Inferior parietal cortex (tissue), 1 donor: ENCODE results near the gene KRTAP5-3.
A peak's percentile ranks its signal among the peaks of the same experiment; 100 is the strongest.
"Not testable (repeated sequence)": the region's sequence is repeated elsewhere in the genome, so short reads cannot be mapped to it uniquely, and the experiment has no call there.

Source experiments
- DNase-seq: peaks from one replicate; pipeline ENCODE4 v3.0.0-alpha.2; 2016; ENCODE audit errors: extremely low spot score

Gene KRTAP5-3

DNA sequence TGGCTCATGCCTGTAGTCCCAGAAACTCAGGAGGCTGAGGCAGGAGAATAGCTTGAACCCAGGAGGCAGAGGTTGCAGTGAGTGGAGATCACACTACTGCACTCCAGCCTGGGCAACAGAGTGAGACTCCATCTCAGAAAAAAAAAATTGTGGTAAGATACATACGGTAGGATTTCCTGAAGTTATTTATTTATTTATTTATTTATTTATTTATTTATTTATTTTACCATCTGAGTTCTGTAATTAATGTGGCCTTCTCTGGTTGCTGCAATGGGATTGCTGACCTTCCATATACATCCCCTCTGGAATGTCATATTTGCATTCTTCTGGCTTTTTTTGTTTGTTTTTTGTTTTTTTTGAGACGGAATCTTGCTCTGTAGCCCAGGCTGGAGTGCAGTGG, 25.4 kb downstream of the KRTAP5-3 start:
- DNase-seq, result not testable (repeated sequence)

DNA sequence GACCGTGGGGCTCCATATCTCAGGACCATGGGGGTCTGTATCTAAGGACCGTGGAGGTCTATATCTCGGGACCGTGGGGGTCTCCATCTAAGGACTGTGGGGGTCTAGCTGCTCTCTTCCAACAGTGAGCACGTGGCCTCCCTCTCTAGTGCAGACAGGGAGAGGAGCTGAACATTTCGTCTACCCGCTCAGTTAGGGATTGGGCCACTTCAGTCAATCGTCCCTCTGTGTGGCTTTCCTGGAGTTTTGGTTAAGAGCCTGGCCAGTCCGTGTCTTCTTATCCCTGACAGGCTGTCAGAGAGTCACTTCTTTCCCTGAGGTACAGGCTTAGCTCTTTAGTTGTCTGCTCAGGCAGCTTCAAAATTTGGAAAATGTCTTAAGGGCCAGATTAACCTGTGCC, 26.3 kb downstream of the KRTAP5-3 start:
- no peak for DNase-seq

DNA sequence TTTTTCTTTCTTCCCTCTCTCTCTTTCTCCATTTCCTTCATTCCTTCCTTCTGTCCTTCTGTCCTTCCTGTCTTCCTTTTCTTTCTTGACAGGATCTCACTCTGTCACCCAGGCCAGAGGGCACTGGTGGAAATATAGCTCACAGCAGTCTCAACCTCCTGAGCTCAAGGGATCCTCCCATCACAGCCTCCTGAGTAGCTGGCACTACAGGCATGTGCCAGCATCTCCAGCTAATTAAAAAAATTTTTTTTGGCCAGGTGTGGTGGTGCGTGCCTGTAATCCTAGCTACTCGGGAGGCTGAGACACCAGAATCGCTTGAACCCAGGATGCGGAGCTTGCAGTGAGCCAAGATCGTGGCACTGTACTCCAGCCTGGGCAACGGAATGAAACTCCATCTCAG, 31.4 kb downstream of the KRTAP5-3 start:
- DNase-seq, result no peak

DNA sequence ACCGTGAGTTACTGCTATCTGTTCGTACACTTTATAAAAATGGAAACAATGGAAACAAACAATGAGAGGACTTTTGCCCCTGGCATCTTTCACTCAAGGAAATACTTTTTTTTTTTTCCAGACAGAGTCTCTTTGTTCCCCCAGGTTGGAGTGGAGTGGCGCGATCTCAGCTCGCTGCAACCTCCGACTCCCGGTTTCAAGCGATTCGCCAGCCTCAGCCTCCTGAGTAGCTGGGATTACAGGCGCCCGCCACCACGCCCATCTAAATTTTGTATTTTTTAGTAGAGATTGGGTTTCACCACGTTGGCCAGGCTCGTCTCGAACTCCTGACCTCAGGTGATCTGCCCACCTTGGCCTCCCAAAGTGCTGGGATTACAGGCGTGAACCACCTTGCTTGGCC, 32.5 kb downstream of the KRTAP5-3 start:
- DNase-seq, result not testable (repeated sequence)

DNA sequence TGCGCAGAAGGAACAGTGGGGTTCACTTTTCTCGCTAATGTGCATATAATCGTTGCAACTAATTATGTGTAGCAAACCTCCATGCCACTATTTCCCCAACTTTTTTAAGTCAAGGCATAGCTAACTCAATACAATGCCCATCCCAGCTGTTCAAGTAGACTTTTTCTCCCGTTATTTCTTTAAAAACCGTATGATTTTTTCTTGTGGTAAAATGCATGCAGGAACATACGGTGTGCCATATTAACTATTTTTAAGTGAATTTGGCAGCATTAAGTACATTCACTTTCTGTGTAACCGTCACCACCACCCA, 33.4 kb downstream of the KRTAP5-3 start:
- peak; percentile 67 for DNase-seq

DNA sequence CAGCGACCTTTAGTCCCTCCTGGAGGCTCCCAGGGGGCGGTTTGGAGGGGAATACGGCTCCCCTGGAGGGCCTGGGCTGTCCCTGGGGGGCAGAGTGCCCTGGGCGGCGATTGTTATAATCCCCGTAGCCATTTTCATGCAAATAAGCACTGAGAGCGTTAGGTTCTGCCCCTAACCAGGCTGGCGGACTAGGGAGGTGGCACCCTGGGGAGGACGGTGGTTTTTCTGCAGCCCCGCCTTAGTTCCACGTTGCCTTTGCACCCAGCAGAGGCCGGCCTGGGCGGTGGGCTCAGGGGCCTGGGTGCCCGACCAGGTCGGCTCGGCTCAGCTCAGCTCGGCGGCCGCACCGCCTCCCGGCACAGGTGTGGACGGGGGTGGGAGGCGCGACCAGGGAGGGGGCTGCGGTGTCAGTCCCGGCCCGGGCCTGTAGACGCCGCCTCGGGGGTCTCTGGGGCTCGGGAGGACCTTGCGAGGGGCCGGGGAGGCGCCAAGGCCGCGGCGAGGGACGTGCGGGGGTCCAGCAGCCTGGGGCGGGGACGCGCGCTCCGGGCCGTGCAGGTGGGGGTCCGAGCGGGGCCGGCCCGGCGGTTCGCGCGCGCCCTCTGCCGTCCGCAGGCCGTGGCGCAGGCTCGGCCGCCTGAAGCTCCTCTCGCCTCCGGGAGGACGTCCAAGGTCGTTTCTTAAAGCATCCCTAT, 33.9 kb downstream of the KRTAP5-3 start:
- no peak for DNase-seq

DNA sequence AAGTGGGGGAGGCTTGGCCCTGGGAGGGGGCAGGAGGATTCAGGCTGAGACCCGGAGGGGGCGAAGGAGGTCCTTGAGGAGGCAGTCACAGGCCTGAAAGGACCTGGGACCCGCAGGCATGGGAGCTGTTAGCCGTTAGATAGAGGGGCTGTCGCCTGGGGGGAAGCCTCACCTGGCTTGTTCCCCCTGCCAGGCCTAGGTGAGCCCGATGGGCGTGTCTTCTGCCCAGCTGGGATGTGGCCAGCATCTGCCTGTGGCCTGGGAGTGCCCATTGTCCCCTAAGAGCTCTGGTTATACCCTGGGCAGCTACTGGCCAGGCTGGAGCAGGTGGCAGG, 34.4 kb downstream of the KRTAP5-3 start:
- no peak for DNase-seq

DNA sequence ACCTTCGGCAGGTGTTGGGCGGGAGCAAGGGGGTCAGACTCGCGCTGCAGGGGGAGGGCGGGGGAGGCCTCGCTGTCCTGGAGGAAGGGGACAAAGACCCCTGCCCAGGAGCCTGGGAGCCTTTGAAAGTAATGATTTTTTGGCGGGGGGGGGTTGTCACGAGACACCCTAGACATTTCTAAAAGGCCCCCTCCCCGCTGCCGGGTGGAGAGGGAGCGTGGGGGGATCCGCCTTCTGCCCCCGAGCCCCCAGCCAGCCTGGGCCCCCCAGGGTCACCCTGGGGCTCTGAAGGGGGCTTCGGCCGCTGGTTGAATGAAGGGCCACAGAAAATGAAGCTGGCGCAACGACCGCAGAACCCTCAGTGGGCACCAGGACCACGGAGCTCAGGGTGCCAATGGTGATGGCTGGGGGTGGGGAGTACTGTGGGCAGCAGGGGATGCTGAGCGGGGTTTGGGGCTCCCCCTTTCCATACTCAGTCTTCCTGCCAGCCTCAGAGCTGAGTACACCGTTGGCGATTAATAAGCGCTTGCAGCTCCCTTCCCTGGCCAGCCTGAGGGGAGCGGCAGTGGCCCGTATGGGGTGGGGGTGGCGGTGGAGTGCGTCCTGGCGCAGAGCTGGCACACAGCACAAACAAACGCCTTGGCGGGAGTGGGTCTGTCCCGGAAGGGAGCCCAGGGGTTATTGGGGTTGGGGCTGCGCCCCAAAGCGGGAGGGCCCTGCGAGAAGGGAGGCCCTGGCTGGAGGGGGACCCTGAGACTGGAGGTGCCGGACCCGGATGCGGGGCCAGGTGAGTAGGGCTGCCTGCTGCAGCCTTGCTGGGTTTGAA, 35.0 kb downstream of the KRTAP5-3 start:
- DNase-seq, result no peak

DNA sequence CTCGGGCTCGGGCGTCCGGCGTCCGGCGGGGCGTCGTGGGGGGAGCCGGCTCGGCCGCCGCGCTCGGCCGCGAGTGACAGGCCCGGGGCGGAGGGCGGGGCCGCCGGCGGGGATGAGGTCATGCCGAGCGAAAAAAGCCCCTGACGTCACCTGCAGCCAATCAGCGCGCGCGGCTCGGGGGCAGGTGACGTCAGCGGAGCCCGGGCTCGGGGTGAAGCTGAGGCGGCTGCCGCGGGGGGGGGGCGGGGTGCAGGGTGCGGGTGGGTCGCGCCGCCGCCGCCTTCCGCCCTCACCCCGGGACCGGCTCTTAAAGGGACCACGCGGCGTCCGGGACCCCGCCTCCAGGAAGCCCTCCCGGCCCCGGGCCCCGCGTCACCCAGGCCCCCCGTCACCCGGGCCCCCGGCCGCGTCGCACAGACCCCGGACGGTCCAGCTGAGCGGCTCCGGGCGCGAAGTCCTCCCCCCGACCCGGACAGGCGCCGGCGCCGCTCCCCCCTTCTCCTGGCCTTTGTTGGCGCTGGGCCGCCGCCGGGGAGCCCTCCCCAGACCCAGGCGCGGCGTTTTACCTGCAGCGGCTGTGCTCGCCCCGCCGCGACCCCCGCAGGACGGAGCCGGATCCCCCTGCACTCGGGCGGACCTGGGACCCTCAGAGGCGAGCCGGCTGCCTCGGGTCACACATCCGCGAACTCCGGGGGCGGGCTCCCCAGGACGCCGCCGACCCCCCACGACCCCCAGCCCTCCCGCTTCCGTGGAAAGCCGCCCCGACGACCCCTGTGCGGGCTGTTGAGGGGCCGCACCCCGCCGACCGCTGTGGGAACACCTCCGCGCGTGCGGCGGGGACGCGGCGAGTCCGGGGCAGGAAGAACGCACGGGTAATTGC, 35.8 kb downstream of the KRTAP5-3 start, which contains the start of gene DUSP8:
TSS of gene DUSP8 (minus strand) at position 75 of the 880 bp plus-strand sequence. CDS start 6,445 bp downstream, outside the sequence.
- peak; percentile 89 for DNase-seq

DNA sequence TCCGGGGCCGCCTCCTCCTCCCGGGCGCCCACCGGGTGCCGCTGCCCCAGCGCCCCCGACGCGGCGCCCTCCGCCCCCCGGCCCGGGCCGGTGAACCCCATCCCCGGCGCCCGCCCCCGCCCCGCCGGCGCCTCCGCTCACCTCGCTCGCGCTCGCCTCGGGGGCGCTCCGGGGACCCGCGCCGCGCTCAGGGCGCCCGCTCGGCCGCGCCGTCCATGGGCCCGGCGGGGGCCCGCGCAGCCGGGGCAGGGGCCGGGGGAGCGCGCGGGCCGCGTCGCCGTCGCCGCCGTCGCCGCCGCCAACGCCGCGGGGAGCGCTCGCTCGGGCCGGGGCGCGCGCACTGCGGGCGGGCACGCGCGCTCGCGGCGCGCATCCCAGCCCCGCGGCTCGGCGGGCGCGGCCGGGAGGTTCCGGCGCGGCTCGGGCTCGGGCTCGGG, 36.5 kb downstream of the KRTAP5-3 start:
- DNase-seq, result no peak

DNA sequence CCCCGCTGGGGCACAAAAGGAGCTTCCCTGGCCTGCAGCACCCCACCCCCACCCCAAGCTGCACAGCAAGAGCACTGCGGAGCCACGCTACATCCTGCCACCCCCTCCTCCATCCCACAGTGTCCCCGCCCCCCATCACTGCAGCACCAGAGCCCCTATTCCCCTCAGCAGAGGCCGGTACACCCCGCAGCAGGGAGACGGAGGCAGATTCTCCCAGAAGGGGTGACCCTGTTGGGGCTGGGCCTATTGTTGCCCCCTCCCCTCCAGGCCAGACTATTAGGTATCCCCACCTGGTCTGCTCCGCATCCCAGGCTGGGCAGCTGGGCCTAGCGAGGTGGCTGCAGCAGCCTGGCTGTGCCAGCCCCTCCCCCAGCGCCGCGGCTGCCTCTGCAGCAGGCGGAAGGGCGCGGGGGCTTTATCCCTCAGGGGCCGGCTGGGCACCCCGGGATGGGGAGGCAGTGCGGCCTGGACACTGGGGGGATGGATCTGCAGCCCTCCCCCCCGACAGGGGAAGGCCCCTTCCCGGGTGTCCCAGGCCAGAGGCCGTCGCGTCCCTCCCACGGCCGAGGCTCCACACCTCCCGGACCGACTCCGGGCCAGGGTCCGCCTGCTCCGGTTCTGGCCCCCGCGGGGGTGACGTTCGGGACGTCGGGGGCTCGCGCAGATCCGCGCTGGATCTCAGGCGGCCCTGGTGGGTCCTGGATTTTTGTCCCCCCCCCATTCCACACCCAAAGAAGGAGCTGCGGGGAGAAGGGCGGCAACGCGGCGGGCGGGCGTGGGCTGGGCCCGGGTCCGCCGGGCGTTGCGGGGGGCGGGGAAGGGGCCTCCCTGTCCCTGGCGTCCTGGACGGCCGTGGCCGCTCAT, 37.1 kb downstream of the KRTAP5-3 start:
- no peak for DNase-seq

DNA sequence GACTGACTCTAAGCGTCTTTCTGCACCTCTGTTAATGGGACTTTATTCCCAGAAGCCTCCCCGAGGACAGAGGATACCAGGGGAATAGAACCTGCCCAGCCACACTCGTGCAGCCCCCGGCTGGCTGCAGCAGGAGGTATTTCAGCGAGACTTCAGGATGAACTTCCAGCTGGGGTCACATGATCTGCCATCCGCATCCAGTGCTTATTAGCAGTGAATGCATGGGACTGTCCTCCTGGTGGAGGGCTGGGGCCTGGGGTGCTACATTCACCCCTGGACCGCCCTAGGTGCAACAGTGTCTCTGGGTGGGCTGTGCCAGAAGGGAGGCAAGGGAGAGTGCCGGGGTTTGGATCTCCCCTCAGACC, 37.8 kb downstream of the KRTAP5-3 start:
- DNase-seq, result no peak

DNA sequence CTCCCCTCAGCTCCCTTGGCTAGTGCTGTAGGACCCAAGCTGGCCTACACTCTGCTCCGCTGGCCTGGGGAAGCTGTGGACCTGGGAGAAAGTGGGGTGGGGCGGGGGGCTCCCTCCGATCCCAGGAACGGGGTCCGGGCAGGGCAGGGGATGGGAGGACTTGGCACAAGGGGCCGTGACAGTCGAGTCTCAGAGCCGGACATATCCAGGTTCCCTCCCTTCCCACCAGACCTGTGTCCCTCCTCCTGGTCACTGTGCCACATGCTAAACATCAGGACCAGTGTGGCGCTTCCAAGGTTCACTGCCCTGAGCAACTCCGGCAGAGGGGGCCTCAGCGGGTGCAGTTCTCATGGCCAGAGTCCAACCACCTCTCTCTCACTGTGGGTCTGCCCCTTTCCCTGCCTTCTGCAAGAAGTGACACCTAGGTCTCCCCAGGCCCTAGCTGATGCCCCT, 38.2 kb downstream of the KRTAP5-3 start:
- DNase-seq, result no peak

DNA sequence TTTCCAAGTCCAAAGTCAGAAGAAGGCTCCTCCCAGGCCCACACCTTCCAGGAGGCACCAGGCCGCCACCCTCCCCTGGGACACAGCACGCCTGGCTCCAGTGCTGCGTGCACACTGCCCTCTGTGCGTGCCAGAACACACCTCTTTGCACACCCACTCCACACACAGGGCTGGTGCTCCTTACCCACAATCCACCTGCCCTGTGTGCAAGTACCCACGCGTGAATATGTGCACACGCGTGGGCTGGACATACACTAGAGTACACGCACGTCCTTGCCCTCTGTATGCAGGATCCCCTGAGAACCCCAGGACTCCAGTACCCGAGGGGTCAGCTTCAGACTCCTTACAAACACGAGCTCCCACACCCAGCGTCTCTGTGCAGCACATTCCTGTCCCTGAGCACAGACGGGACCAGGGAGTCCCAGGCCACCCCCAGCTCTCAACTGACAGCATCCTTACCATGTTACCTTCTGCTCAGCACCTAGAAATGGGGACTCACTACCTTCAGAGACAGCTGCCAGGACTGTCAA, 38.9 kb downstream of the KRTAP5-3 start:
- no peak for DNase-seq

DNA sequence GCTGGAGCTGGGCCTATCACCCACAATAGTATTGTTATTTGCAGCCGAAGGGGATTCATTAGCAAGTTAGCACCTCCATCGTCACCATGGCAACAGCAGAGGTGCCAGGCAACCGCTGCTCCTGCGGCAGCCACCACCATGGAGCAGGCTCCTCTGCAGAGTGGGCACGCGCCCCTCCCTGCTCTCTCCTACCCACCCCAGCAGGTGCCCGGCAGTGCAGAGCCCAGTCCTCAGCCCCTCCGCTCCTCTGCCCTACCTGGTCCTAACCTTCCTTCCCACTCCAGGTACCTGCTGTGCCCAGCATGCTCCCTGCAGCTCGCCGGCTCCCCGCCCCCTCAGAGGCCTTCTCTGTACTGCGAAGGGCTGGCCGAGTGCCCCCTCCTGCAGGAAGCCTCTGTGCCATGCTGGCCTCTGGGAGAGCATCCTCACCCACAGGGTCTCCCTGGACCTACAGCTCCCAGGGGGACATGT, 39.8 kb downstream of the KRTAP5-3 start:
- no peak for DNase-seq

DNA sequence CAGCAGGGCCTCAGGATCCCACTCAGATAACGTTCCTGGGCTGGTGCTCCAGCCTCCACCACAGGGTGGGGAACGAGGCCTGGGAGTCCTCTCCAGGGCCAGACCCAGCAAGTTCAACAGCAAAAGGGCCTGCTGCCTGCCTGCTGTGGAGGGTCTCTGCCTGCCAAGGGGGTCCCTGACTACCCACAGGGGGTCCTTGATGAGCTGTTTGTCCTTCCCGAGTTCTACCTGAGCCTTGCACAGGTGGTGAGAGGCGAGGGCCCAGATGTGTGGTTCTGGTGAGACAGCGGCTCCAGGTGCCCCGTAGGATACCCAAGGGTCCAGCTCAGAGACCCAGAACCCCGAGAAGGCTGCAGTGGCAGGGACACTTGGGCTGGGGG, 40.6 kb downstream of the KRTAP5-3 start:
- no peak for DNase-seq

DNA sequence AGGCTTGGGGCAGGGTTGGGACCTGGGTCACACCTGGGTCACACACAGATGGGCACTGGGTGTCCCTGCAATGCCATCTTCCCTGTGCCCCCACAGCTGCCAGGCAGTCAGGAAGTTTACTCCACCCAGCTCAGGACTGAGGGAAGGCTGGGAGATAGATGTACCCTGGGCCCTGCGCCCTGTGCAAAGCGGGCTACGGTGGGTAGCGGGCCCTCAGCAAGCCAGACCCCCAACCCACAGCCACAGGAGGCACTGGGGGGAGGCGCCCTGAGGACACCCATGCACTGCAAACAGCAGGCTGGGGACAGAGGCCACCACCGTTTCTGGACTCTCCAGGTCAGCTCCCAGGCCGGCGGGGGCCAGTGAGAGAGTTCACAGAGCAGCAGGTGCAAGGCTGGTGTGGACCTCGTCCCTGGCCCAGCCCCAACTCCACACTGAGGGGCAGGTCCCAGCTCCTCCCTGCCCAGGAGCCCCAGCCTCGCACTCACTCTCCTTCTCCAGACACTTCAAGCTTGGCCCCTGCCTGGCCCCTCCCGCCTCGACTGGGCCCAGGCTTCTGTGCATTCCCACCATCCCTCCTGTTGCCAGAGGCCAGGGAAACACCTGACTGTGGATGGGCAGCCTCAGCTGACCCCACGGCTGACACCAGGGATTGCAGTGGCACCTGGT, 41.1 kb downstream of the KRTAP5-3 start:
- DNase-seq, result no peak

DNA sequence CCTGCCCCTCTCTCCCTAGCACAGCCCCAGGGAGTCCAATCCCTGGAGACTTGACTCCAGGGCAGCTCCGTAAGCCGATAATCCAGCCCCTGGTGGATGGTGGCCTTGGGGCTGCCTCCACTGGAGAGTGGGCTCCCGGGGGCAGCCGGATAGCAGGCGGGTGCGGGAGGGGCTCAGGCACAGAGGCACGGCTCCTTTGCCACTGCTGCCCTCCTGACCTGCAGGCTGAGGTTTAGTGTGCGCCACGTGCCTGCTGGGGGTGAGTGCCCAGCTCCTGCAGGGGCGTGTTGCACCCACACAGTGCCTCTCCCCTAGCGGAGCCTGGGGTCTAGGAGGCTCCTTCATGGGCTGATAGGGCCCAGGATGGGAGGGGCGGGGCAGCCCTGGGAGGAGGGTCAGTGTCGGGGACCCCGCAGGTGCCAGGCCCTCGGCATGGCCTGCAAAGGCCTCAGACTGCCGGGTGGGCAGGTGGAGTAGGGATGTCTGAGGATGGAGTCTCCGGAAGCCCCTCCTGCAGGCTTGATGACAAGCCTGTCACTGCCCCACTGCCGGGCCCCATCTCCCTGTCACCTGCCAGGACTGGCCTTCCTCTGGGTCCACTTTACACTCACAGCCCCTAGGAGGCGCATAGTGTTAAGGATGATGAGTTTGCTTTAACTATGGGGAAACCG, 41.7 kb downstream of the KRTAP5-3 start:
- no peak for DNase-seq

DNA sequence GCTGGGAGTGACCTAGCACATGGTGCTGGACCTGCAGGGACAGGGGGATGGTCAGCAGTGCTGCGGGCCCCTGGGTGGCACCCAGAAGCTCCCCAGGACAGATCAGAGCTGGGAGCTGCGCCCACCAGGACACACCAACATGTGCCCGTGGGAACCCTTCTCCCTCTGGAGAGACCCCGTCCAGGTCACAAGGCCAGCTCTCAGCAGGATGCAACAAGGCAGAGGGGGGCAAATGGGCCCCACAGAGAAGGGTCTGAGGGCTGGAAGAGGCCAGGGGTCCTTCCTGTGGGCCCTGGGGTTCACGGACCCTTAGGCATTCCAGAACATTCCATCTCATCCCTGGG, 42.4 kb downstream of the KRTAP5-3 start:
- no peak for DNase-seq
